CD4-positive, alpha-beta T cell treated with Interleukin-17A for 4 hours (primary cell): ENCODE measurements around the gene AJAP1.

ENCODE experiments used
- DNase-seq: peaks from one replicate; pipeline ENCODE4 v3.0.0-alpha.2; 2020; ENCODE audit warnings: mixed read lengths

The AJAP1 gene

GRCh38 chr1:4743978-4744750 lies 89.8 kb downstream of the AJAP1 start:
- DNase-seq, result no peak

- no peak for DNase-seq
Measured at GRCh38 chr1:4745560-4745959, 91.2 kb downstream of the AJAP1 start.

DNA sequence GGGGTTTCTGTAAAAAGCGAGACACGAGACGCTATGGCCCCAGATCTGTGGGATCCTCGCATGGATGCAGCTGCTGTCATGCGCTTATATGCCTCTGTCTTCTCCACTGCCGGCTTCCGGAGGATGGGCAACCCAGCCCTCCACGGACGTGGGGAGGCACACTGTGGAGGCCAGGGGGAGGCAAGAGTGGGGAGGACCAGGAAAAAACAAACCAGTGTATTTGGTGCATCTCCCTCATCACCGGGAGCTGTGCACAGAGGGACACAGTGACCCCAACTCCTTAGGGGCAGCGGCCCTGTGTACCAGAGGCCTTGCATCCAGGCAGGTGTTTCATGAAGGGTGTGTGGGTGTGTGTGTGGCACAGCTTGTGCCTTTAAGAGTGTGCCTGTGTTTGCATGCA lies 95.0 kb downstream of the AJAP1 start:
- no peak for DNase-seq

- DNase-seq, result no peak
Measured at GRCh38 chr1:4750177-4750576, 95.8 kb downstream of the AJAP1 start.

DNA sequence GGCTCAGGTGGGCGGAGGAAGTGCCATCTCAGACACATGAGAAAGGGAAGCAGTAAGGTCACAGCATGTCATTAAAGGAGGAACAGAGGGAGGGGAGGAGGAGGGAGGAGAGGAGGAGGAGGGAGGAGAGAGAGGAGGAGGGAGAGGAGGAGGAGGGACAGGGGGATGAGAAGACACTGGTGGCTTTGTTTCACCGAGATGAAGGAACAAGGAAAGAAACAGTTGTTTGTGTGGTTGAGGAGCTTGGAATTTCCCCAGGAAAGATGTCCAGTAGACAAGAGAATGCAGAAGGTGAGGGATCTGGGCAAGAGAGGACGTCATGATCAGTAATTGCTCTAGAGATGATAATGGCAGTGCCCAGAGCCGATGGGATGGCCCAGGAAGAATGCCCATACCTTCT lies 97.7 kb downstream of the AJAP1 start:
- DNase-seq, result no peak

DNA sequence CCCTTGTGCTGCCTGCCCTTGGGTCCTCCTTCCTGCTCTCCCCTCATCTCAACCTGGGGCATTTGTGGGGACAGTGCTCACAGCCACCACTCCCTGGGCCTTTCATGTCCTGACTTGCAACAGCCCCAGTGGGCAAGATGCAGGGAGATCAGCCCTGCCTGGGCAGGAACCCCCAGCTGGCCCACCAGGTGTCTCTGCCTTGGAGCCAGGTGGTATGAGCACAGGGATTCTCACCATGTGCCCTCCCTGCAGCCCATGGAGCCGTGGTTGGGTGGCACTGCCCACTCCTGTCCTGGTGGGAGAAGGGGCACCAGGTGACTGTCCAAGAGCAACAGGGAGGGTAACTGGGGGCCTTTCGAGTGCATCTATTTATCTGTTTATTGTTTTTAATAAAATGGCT lies 100.4 kb downstream of the AJAP1 start:
- DNase-seq, result no peak

DNA sequence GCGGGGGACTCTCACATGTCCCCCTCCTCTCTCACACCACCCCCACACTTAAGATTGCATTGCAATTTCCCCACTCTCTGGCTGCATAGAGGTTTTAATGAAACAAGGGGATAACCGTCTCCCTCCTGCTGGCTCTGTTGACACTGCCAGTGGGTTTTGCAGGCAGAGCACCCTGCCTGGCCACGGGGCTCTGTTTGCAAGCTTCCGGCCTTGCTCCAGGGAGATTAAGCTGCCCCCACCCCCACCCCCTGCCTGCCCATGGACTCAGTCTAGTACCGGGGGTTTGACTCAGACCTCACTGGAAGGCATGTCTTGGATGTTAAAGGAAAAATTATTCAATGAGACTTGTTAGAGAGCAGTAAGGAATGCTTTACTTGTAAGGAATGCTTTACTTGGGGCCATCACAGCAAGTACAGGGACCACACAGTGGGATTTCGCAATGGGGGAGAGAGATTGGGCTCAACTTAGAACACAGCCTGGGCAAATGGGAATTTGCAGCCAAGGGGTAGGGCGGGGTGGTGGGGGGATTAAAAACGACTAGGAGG lies 101.0 kb downstream of the AJAP1 start:
- DNase-seq, result no peak

DNA sequence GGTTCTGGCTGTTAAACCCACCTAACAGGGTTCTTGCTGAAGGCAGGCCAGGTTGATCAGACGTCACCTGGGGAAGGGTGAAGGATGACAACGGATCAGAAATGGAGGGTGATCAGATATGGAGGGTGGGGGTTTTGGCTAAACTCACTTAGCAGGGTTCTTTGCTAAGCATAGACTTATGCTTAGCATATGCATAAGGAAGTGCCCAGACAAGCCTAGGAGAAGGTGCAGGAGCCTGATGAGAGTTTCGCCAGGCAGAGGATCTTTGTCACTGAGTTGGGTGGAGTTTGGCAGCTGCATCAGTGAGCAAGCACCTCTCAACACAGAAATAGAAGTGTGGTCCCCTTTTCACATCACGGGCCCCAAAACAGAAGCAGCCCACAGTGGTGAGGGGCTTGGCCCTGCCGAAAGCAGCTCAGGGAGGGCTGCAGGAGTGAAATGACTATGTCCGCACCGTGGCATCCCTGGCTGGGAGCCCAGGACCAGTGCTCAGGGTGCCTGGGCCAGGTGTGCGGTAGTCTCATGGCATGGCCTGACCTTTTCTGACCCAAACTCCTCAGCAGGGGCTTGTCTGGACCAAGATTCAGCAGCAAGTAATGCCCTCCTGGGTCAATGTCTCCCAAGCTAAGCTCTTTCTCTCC lies 101.6 kb downstream of the AJAP1 start:
- no peak for DNase-seq

- no peak for DNase-seq
Measured at GRCh38 chr1:4756851-4757580, 102.6 kb downstream of the AJAP1 start.

DNA sequence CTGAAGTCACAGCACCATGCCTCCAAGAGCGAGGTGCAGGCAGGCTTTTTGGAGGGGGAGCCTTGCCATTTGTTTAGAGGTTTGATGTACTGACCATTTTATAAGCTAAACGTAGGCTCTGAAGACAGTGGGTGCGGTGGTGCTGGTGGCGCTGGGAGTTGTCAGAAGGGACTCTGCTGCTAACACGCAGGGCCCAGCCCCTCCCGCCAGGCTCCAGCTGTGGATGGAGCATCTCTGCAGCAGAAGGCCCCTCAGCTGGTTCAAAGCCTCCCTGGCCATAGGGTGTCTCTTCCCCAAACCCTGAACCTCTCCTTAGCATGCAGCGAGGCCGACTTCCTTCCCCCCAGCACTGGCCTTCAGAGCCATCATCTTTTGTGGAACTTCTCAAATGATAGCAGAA lies 105.3 kb downstream of the AJAP1 start:
- DNase-seq, result no peak

- DNase-seq, result no peak
Measured at GRCh38 chr1:4760088-4760487, 105.7 kb downstream of the AJAP1 start.

GRCh38 chr1:4761324-4761723 lies 106.9 kb downstream of the AJAP1 start:
- DNase-seq, result no peak

GRCh38 chr1:4762146-4762545 lies 107.7 kb downstream of the AJAP1 start:
- DNase-seq, result no peak

GRCh38 chr1:4767308-4767707 lies 112.9 kb downstream of the AJAP1 start:
- DNase-seq, result no peak

DNA sequence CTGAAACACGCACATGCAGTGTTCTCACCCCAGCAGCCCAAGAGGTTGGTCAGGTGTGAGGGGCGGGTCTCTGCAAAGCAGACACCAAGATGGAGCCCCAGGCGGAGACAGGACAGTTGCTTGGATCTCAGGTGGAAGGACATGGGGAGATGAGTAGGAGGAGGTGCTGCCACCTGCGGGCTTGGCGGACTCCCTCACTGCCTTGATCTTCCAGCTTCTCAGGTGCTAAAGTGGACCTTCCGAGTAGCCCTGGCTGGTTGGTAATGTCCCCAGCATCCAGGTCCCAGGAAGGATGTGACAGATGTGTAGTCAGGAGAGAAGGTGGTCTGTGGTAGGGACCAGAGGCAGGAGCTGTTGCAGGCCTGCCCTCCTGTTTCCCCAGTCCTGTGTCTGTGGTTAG lies 114.1 kb downstream of the AJAP1 start:
- DNase-seq, result no peak

DNA sequence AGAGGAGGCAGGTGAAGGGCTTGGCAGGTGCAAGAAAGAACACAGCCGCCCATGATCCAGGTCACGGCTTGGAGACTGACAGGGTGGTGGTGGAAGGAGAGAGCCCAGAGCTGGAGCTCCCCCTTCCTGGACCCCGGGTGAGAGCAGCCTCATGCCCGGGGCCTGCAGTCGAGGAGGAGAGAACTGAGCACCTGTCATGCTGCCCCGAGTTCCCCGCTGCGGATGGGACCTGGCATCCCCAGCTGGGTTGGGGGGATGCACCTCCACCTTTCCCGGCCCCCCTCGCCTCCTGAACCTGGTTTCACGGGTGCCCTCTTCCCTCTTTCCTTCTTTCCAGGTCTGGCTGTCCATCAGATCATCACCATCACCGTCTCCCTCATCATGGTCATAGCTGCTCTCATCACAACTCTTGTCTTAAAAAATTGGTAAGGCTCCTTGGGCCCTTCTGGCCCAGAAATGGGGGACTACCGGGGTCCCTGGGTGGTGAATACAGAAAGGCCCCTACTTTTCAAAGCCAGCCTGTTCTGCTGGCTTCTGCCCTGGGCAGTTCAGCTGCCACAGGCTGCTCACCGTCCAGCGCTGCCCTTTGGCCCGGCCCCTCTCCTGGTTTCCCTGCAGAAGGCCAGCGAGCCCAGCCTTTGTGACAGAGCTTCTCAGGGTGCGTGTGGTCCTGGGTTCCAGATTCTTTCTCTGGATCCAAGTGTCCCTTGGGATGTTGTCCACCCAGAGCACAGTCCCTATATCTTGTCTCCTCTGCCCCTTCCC lies 115.3 kb downstream of the AJAP1 start:
- no peak for DNase-seq

GRCh38 chr1:4770713-4771112 lies 116.3 kb downstream of the AJAP1 start:
- no peak for DNase-seq

DNA sequence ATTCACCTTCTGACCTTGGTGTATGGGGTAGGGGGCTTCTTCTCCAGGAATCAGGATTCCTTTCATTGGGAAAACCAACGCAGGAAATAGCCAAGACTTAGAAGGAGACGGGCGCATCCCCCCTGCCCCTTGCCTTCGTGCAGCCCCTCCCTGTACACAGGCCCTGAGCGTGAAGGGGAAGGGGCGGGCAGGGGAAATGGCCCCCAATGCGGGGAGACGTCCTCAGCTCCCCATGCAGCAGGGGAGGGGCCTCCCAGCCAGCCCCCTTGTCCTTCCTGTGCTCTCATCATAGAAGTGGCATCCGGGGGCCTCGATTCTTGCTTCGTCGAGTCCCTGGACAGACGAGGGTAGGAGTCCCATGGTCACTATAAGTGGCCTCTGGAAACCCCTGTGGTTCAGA lies 116.9 kb downstream of the AJAP1 start:
- DNase-seq, result no peak

GRCh38 chr1:4771721-4772120 lies 117.3 kb downstream of the AJAP1 start:
- no peak for DNase-seq

GRCh38 chr1:4772294-4773010 lies 118.0 kb downstream of the AJAP1 start:
- DNase-seq, result no peak

GRCh38 chr1:4773226-4773625 lies 118.8 kb downstream of the AJAP1 start:
- DNase-seq, result no peak

- no peak for DNase-seq
Measured at GRCh38 chr1:4775506-4775905, 121.1 kb downstream of the AJAP1 start.
